IPS DF 6.9 (cell line): Measurements from ENCODE around the gene FAM193A.

Source experiments
- DNase-seq: peaks from one replicate; pipeline ENCODE4 v3.0.0-alpha.2; 2013; ENCODE audit warnings: low read depth, low spot score
- H3K27ac ChIP-seq: one replicate; pipeline ENCODE4 v1.5.1; 2013; ENCODE audit warnings: low read length, control low read depth
- H3K27me3 ChIP-seq: 2 replicates; pipeline ENCODE4 v1.6.1; 2013; ENCODE audit warnings: mild to moderate bottlenecking, low read length; ENCODE audit not compliant: control insufficient read depth, insufficient read depth
- H3K36me3 ChIP-seq: 2 replicates; pipeline ENCODE4 v1.6.1; 2013; ENCODE audit warnings: low read length; ENCODE audit not compliant: control insufficient read depth, insufficient read depth
- H3K4me1 ChIP-seq: 2 replicates; pipeline ENCODE4 v1.6.1; 2013; ENCODE audit warnings: low read length; ENCODE audit not compliant: control insufficient read depth, insufficient read depth
- H3K4me3 ChIP-seq: 2 replicates; pipeline ENCODE4 v1.5.1; 2013; ENCODE audit warnings: mild to moderate bottlenecking, low read length
- H3K9me3 ChIP-seq: 2 replicates; pipeline ENCODE4 v1.6.1; 2013; ENCODE audit warnings: low read length, inconsistent platforms; ENCODE audit not compliant: control insufficient read depth, insufficient read depth
- WGBS: extraction: QIAGEN DNeasy Blood & Tissue Kit; methylation state at CpG from one replicate; pipeline ENCODE4 v1.1.7; 2013; ENCODE audit warnings: mixed read lengths, missing lambda C conversion rate; ENCODE audit not compliant: insufficient read length, insufficient coverage; 5-methylcytosine and 5-hydroxymethylcytosine counted together

Gene FAM193A

GRCh38 chr4:2698951-2699505 is 162.6 kb downstream of the FAM193A start:
- no peak overlapping the region for H3K4me3 ChIP-seq
- no peaks in the 10 kb centered on the region for H3K4me1 ChIP-seq
- no peak overlapping the region for H3K27ac ChIP-seq
- H3K9me3 ChIP-seq: no peaks in the 10 kb centered on the region
- no CpG with 5 or more reads among the region's 12 CpGs for WGBS
- peaks cover 32% of the 10 kb centered on the region for H3K36me3 ChIP-seq
- H3K27me3 ChIP-seq: no peaks in the 10 kb centered on the region
- DNase-seq: no peak

DNA sequence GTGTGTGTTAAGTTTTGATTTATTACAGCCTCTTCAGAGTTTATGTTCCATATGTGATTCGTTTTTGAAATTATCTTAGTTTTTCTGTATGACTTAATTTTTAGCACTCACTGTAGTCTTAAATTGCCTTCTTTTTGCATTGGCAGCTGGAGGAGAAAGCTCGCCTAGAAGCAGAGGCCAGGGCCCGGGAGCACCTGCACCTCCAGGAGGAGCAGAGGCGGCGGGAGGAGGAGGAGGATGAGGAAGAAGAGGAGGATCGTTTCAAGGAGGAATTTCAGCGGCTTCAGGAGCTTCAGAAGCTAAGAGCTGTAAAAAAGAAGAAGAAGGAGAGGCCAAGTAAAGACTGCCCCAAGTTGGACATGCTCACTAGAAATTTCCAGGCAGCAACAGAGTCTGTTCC is 163.1 kb downstream of the FAM193A start:
- H3K27ac ChIP-seq: no peak overlapping the region
- H3K27me3 ChIP-seq: no peaks in the 10 kb centered on the region
- peaks cover 31% of the 10 kb centered on the region for H3K36me3 ChIP-seq
- no peaks in the 10 kb centered on the region for H3K4me1 ChIP-seq
- no CpG with 5 or more reads among the region's 7 CpGs for WGBS
- no peak overlapping the region for H3K4me3 ChIP-seq
- no peaks in the 10 kb centered on the region for H3K9me3 ChIP-seq
- no peak for DNase-seq

- Histone ChIP-seq H3K4me3 (no peak overlapping the region), H3K27ac (no peak overlapping the region), H3K36me3 (peaks cover 27% of the 10 kb centered on the region), H3K4me1 (no peaks in the 10 kb centered on the region), H3K9me3 (no peaks in the 10 kb centered on the region), H3K27me3 (no peaks in the 10 kb centered on the region)
- DNase-seq: no peak
- WGBS: no CpG with 5 or more reads among the region's 8 CpGs
Observed at GRCh38 chr4:2700031-2700430, 163.6 kb downstream of the FAM193A start.

GRCh38 chr4:2702361-2702760 is 165.9 kb downstream of the FAM193A start:
- Histone ChIP-seq H3K9me3 (no peaks in the 10 kb centered on the region), H3K27ac (no peak overlapping the region), H3K4me1 (no peaks in the 10 kb centered on the region), H3K36me3 (peaks cover 17% of the 10 kb centered on the region), H3K27me3 (no peaks in the 10 kb centered on the region), H3K4me3 (no peak overlapping the region)
- DNase-seq: no peak
- no CpG with 5 or more reads among the region's 8 CpGs for WGBS

DNA sequence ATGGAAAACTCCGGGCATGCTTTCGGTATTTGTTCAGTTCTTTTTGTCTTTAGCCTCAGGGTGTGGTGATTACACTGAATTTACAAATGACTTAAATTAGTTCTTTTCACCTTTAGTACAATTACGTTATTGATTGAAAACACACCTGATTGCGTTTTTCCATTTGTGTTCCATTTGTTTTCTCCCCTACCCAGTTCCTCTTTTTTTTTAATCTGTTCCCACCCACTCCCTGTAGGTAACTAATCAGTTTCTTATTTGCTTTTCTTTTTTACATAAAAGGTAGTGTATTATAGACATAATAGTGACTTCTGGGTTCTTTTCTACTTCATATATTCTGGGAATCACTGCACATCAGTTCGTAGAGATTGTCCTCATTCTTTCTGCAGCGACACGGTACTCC is 166.3 kb downstream of the FAM193A start:
- H3K27ac ChIP-seq: no peak overlapping the region
- no peak overlapping the region for H3K4me3 ChIP-seq
- no peaks in the 10 kb centered on the region for H3K9me3 ChIP-seq
- WGBS: no CpG with 5 or more reads among the region's 7 CpGs
- H3K27me3 ChIP-seq: no peaks in the 10 kb centered on the region
- no peak for DNase-seq
- H3K4me1 ChIP-seq: no peaks in the 10 kb centered on the region
- H3K36me3 ChIP-seq: peaks cover 17% of the 10 kb centered on the region

GRCh38 chr4:2712261-2712842 is 175.9 kb downstream of the FAM193A start:
- no peak overlapping the region for H3K27ac ChIP-seq
- no peaks in the 10 kb centered on the region for H3K27me3 ChIP-seq
- peaks cover 5% of the 10 kb centered on the region for H3K36me3 ChIP-seq
- peak; percentile 25 for DNase-seq
- H3K4me1 ChIP-seq: no peaks in the 10 kb centered on the region
- H3K4me3 ChIP-seq: no peak overlapping the region
- no CpG with 5 or more reads among the region's 9 CpGs for WGBS
- H3K9me3 ChIP-seq: no peaks in the 10 kb centered on the region

- no peak for DNase-seq
- H3K4me3 ChIP-seq: no peak overlapping the region
- no peak overlapping the region for H3K27ac ChIP-seq
- WGBS: no CpG with 5 or more reads among the region's 5 CpGs
- no peaks in the 10 kb centered on the region for H3K9me3 ChIP-seq
- no peaks in the 10 kb centered on the region for H3K4me1 ChIP-seq
- no peaks in the 10 kb centered on the region for H3K27me3 ChIP-seq
- peaks cover 5% of the 10 kb centered on the region for H3K36me3 ChIP-seq
Observed at GRCh38 chr4:2713337-2713736, 176.9 kb downstream of the FAM193A start.

DNA sequence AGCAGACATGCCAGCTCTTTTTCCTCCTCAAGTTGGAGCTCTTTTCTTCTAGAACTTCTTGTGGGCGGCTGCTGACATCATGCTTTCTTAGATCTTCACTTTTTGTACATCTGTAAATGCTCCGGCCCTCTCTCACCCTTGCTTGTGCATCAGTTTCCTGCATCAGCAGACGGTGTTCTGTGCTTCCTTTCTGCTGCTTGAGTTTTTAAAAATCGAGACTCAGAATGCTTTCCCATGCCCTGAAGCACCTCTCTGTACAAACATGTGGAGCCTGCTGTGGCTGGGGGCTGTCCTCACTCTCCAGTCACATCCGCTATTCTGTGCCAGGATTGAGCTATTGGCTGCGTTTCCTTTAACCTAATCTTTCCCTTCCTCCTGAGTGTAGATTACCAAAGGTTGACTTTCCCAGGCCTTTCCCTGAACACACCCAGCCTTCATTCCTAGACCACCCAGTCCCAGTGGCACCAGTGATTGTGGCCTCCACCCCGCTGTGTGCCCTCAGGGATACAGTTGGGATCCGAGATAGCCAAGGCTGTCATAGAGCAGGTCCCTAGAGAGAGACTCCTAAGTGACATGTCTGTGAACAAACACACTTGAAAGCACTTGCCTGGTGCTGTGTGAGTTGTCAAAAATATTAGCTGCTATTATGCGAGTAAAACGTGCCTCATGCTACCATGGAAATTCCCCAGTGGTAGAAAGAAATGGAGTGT is 177.8 kb downstream of the FAM193A start:
- Histone ChIP-seq H3K36me3 (peaks cover 5% of the 10 kb centered on the region), H3K4me1 (no peaks in the 10 kb centered on the region), H3K9me3 (no peaks in the 10 kb centered on the region), H3K27ac (no peak overlapping the region), H3K4me3 (no peak overlapping the region), H3K27me3 (no peaks in the 10 kb centered on the region)
- no CpG with 5 or more reads among the region's 10 CpGs for WGBS
- DNase-seq: no peak

GRCh38 chr4:2714918-2715317 is 178.5 kb downstream of the FAM193A start:
- H3K4me1 ChIP-seq: no peaks in the 10 kb centered on the region

DNA sequence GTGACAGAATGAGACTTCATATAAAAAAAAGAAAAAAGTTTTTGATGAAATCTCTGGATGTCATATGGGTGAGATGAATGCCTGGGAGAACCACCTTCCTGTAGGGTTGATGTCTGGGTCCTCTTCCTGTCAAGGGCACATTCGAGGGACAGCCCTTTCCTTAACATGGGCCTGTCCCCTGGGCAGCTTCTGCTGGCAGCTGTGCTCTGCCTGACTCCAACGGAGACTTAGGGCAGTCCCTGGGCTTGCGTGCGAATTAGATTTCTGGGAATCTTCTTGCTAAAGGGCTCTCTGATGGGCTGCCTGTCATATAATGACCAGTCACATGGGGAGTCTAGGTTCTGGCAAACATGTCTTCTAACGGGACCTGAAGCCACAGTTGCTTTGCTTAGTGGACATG is 179.0 kb downstream of the FAM193A start:
- Histone ChIP-seq H3K27me3 (no peaks in the 10 kb centered on the region), H3K4me3 (no peak overlapping the region), H3K27ac (no peak overlapping the region), H3K9me3 (no peaks in the 10 kb centered on the region), H3K4me1 (no peaks in the 10 kb centered on the region), H3K36me3 (peaks cover 5% of the 10 kb centered on the region)
- no CpG with 5 or more reads among the region's 5 CpGs for WGBS
- no peak for DNase-seq

More at GRCh38 chr4:2714918-2715317, 178.5 kb downstream of the FAM193A start:
- no peak for DNase-seq
- no peaks in the 10 kb centered on the region for H3K27me3 ChIP-seq
- H3K4me3 ChIP-seq: no peak overlapping the region
- no peak overlapping the region for H3K27ac ChIP-seq
- H3K36me3 ChIP-seq: peaks cover 5% of the 10 kb centered on the region
- no CpG with 5 or more reads among the region's 4 CpGs for WGBS
- H3K9me3 ChIP-seq: no peaks in the 10 kb centered on the region
